OCI-LY7 (cell line): ENCODE results near the gene FAM72B. TPM values are rescaled to one million over a fixed set of nuclear protein-coding genes. Genes with fewer than 3 reads are reported as not detected.
"Not testable (repeated sequence)": the region's sequence is repeated elsewhere in the genome, so short reads cannot be mapped to it uniquely, and the experiment has no call there.

Experiments
- BruUV-seq: library from RNA; stranded (reverse); fragments of 400-500 nt; replicated peaks from 2 replicates; lab custom pipeline; 2021; lab: Mats Ljungman, UMichigan
- CTCF ChIA-PET: fragments of 300-600 bp; sonication (Branson Sonifier 250); formaldehyde crosslinking; loops from one replicate; lab custom pipeline; 2022; ENCODE audit warnings: antibody characterized with exemption; ENCODE audit not compliant: unreplicated experiment; lab: Charles Lee
- POLR2A ChIA-PET: fragments of 300-600 bp; sonication (Branson Sonifier 250); formaldehyde crosslinking; loops from one replicate; lab custom pipeline; 2022; ENCODE audit warnings: antibody characterized with exemption; lab: Charles Lee
- DNase-seq: peaks from one replicate; pipeline ENCODE4 v3.0.0-alpha.2; 2015; ENCODE audit warnings: low spot score
- H2AFZ ChIP-seq: fragments of 200-600 bp; sonication (generic), shearing (Covaris generic); 2 replicates; pipeline ENCODE4 v1.6.1; 2014; ENCODE audit warnings: mild to moderate bottlenecking, antibody characterized with exemption, low read length, moderate library complexity
- H3K27ac ChIP-seq: fragments of 200-600 bp; sonication (generic); 2 replicates; pipeline ENCODE4 v1.5.1; 2014; ENCODE audit warnings: mixed run types, low read depth, mild to moderate bottlenecking, moderate library complexity, low read length, inconsistent platforms; ENCODE audit not compliant: poor library complexity, severe bottlenecking
- H3K36me3 ChIP-seq: fragments of 200-600 bp; sonication (generic); 2 replicates; pipeline ENCODE4 v1.6.1; 2014; ENCODE audit warnings: mild to moderate bottlenecking, antibody characterized with exemption, low read length, moderate library complexity, mixed read lengths; ENCODE audit not compliant: insufficient read depth
- H3K4me1 ChIP-seq: fragments of 200-600 bp; sonication (generic); 2 replicates; pipeline ENCODE4 v1.5.1; 2014; ENCODE audit warnings: mild to moderate bottlenecking, low read length; ENCODE audit not compliant: insufficient read depth, poor library complexity, severe bottlenecking
- H3K4me2 ChIP-seq: fragments of 200-600 bp; sonication (generic); 2 replicates; pipeline ENCODE4 v1.6.1; 2014; ENCODE audit warnings: mild to moderate bottlenecking, low read length
- H3K4me3 ChIP-seq: fragments of 200-600 bp; sonication (generic); 2 replicates; pipeline ENCODE4 v1.5.1; 2014; ENCODE audit warnings: mild to moderate bottlenecking, low read depth, low read length; ENCODE audit not compliant: poor library complexity, severe bottlenecking
- H3K79me2 ChIP-seq: fragments of 200-600 bp; sonication (generic); 2 replicates; pipeline ENCODE4 v1.6.1; 2016; ENCODE audit warnings: low read depth, mild to moderate bottlenecking, low read length, moderate library complexity, mixed read lengths; ENCODE audit not compliant: insufficient read depth
- H3K9me2 ChIP-seq: fragments of 200-600 bp; sonication (generic); 2 replicates; pipeline ENCODE4 v1.6.1; 2016; ENCODE audit warnings: mild to moderate bottlenecking, low read length, mixed read lengths; ENCODE audit not compliant: insufficient read depth
- H3K9me3 ChIP-seq: fragments of 200-600 bp; sonication (generic); 2 replicates; pipeline ENCODE4 v1.6.1; 2014; ENCODE audit warnings: mild to moderate bottlenecking, mixed run types, low read length, mixed read lengths
- H4K20me1 ChIP-seq: fragments of 200-600 bp; sonication (generic); 2 replicates; pipeline ENCODE4 v1.6.1; 2014; ENCODE audit warnings: mild to moderate bottlenecking, antibody characterized with exemption, low read length, moderate library complexity, mixed read lengths; ENCODE audit not compliant: insufficient read depth
- intact Hi-C: fragments of 100-400 bp; cut with micrococcal nuclease; formaldehyde crosslinking; loops from one replicate; pipeline ENCODE4 v1.10.0; 2022; ENCODE audit not compliant: unreplicated experiment
- total RNA-seq, 2 experiments: library from RNA; depleted of rRNA in 1 of 2; stranded (reverse); fragments of >200 nt in 1 of 2; shearing (Covaris generic) in 1 of 2; gene quantifications; 2 replicates each; pipeline ENCODE4 v1.2.3, GENCODE V29; 2014 to 2022

FAM72B gene
- total RNA-seq, 2 experiments from 2014 or later, result 27.4 to 74.1 TPM

DNA sequence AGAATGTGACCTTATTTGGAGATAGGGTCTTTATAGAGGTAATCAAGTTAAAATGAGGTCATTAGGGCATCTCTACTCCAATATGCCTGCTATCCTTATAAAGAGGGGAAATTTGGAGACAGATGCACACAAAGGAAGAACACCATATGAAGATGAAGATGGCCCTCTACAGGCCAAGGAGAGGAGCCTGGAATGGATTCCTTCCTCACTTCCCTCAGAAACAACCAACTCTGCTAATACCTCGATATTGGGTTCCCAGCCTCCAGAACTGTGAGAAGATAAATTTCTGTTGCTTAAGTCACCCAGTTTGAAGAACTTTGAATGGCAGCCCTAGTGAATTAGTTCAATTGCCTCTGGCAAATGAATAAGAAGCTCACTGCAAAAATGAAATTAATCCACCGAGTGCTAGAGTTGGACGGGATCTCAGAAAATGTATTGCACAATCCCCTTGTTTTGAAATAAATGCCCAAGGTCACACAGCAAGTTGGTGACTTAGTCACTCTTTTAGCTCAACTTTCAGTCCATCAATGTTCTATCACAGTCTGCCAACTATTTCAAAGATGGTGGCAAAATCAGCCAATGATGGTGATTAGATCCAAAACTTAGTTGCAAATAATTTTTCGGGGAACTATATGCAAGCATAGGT, 27.1 kb downstream of the FAM72B start:
- intact Hi-C loops, result not testable (repeated sequence)

DNA sequence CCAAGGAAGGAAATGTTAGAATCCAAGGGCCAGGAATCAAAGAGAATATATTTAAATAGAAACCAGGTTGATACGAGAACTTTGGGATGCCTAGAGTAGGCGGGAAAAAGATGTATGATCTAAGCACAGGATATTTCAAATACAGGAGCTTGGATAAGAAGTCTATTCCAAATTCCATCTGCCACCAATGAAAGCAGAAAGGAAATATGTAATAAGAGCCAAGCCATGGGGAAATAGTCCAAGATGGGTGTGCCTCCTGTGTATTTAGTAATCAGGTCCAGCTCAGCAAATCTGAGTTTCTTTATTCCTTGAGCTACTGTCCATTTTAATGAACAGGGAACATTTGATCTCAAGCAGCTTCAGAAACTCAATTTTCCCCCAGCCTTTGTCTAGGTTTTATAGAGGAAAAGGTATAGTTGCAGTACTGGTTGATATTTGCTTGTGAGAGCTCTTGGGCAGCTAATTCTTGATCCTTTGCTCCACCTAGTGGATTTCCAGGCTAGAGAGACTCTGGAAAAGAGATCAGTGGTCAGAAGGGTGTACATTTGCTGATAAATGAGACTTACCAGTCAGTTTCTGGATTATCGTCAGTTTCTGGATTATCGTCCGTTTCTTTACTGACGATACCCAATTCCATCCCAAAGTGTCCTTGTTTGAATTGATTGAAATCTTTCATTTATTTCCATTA, 28.3 kb downstream of the FAM72B start:
- intact Hi-C loops, CTCF ChIA-PET, H3K79me2 ChIP-seq, H3K4me1 ChIP-seq, POLR2A ChIA-PET, H3K4me3 ChIP-seq, H2AFZ ChIP-seq, BruUV-seq, H3K27ac ChIP-seq, H3K4me2 ChIP-seq, H4K20me1 ChIP-seq, H3K36me3 ChIP-seq, H3K9me2 ChIP-seq, H3K9me3 ChIP-seq: not testable (repeated sequence)
- peak; percentile 0 for DNase-seq

More for the DNA sequence above, 27.1 kb downstream of the FAM72B start:
- H3K36me3 ChIP-seq, POLR2A ChIA-PET, H3K27ac ChIP-seq, CTCF ChIA-PET, H3K9me2 ChIP-seq, DNase-seq, H3K4me1 ChIP-seq, H2AFZ ChIP-seq, H3K4me3 ChIP-seq, H3K79me2 ChIP-seq, H4K20me1 ChIP-seq, H3K4me2 ChIP-seq, H3K9me3 ChIP-seq, BruUV-seq: not testable (repeated sequence)

DNA sequence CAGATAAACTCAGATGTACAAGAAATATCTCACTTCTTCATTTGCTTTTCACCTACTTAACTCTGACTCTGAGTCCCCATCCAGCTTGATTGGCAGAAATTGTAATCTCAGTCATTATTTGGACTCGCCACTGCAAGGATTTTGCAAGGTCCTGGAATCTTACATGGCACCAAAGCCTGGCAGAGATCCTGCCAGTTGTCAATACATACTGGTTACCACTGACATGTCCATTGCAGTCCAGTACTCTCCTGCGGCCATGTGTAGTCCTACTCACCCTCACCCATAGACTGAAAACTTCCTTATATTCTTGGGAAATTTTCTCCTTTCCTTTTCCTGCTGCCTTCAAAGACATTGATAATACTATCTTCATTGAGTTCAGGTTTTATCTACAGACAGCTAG, 29.3 kb downstream of the FAM72B start:
- DNase-seq, CTCF ChIA-PET, POLR2A ChIA-PET, H3K79me2 ChIP-seq, H3K27ac ChIP-seq, H3K9me2 ChIP-seq, BruUV-seq, intact Hi-C loops, H3K9me3 ChIP-seq, H2AFZ ChIP-seq, H3K36me3 ChIP-seq, H3K4me2 ChIP-seq, H3K4me1 ChIP-seq, H3K4me3 ChIP-seq, H4K20me1 ChIP-seq: not testable (repeated sequence)

DNA sequence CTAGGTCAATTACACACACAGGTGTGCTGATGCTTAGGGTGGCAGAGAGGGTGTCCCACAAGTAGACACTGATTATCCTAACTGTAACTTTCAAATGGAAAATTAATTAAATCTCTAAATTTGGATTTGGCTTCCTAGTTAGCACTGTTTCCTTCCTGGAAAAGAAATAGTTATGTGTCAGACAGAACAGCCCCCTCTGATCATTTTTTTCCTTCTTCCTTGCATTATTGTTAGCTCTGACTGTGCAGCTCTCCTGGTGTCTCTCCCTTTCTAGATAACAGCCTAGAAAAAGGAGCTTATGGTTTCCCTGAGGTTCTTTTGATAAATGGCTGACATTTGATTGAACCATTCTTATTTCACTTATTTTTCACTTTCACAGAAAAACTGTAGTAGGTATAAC, 31.4 kb downstream of the FAM72B start:
- H2AFZ ChIP-seq, H3K27ac ChIP-seq, H3K4me1 ChIP-seq, H4K20me1 ChIP-seq, H3K36me3 ChIP-seq, H3K79me2 ChIP-seq, DNase-seq, H3K9me2 ChIP-seq, POLR2A ChIA-PET, intact Hi-C loops, BruUV-seq, CTCF ChIA-PET, H3K4me3 ChIP-seq, H3K9me3 ChIP-seq, H3K4me2 ChIP-seq: not testable (repeated sequence)

DNA sequence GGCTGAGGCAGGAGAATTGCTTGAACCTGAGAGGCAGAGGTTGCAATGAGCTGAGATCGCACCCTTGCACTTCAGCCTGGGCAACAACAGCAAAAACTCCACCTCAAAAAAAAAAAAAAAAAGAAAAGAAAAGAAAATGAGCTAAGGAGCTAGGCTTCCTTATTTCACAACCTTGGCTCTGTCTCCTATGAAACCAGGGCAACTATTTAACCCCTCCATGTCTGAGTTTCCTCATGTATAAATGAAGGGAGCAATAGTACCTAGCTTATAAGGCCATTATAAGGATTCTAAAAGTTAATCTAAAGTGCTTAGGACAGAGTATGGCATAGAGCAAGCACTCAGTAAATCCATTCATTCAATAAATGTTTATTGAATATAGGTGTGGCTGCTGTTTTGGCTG, 32.8 kb downstream of the FAM72B start:
- BruUV-seq, H3K4me2 ChIP-seq, POLR2A ChIA-PET: not testable (repeated sequence)

DNA sequence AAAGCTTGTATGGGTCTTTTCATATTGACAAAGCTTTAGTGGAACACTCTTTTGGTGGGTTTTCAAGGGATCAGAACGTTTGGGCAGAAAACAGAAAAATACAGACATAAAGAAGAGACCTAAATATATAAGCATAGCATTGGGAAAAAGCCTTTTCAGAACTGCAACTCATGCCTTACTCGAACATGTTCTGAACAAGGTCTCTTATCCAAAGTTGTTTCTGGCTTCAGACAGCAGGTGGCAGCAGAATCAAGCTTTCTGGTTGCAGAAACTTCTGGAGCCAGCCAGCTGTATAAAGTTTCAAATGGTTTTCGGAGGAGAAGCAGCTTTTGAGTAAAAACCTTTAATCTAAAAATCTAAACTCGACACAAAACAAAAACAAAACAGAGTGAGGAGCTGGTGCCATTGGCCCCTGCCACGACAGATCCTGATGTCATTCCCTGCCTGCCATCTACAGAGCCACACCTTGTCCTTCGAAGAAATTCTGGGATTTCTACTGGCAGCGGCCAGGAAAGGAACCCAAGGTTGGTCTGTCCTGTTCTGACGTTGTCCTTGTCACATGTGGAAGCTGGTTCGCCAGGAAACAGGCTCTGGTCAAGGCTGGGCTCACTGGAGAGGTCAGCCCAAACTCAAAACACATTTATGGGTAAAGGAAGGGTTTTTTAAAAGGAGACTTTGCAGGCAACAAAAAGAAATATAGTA, 35.5 kb downstream of the FAM72B start:
- H3K27ac ChIP-seq, DNase-seq, H3K36me3 ChIP-seq, H3K4me1 ChIP-seq, BruUV-seq, H2AFZ ChIP-seq, H3K4me2 ChIP-seq, POLR2A ChIA-PET, CTCF ChIA-PET, H3K4me3 ChIP-seq, H3K9me3 ChIP-seq, H3K79me2 ChIP-seq, intact Hi-C loops, H4K20me1 ChIP-seq, H3K9me2 ChIP-seq: not testable (repeated sequence)

More for the DNA sequence above, 32.8 kb downstream of the FAM72B start:
- H3K9me3 ChIP-seq, DNase-seq, H3K36me3 ChIP-seq, H3K9me2 ChIP-seq, intact Hi-C loops, H3K27ac ChIP-seq, H3K4me1 ChIP-seq, H3K79me2 ChIP-seq, H4K20me1 ChIP-seq, H2AFZ ChIP-seq, H3K4me3 ChIP-seq, CTCF ChIA-PET: not testable (repeated sequence)
